ENCODE data around the gene ALKAL2. TPM values are rescaled to one million over a fixed set of nuclear protein-coding genes. Genes with fewer than 3 reads are reported as not detected.

ALKAL2 gene
- total RNA-seq, 1 donor from 2014 or later: 0.28 TPM

GRCh38 chr2:285531-285930 is 2.4 kb downstream of the ALKAL2 start:
- peaks cover 4% of the 10 kb centered on the region for H3K4me1 Mint-ChIP-seq
- no peaks in the 10 kb centered on the region for H3K9me3 Mint-ChIP-seq
- peaks cover 33% of the 10 kb centered on the region for H3K27me3 Mint-ChIP-seq
- H3K36me3 Mint-ChIP-seq (ENCODE audit: low read depth): peaks cover 18% of the 10 kb centered on the region
- H3K27ac Mint-ChIP-seq: no peak overlapping the region
- no peak overlapping the region for H3K4me3 Mint-ChIP-seq
- intact Hi-C loops (cut with micrococcal nuclease): no loop called here
- no peak for DNase-seq

- Mint-ChIP-seq H3K4me3 (no peak overlapping the region), H3K27ac (no peak overlapping the region)
Observed at GRCh38 chr2:284896-285492, 2.9 kb downstream of the ALKAL2 start.

GRCh38 chr2:283996-284794 is 3.7 kb downstream of the ALKAL2 start:
- no peaks in the 10 kb centered on the region for H3K9me3 Mint-ChIP-seq
- no peak overlapping the region for H3K27ac Mint-ChIP-seq
- peaks cover 28% of the 10 kb centered on the region for H3K36me3 Mint-ChIP-seq (ENCODE audit: low read depth)
- no peaks in the 10 kb centered on the region for H3K4me1 Mint-ChIP-seq
- H3K4me3 Mint-ChIP-seq: no peak overlapping the region
- peaks cover 23% of the 10 kb centered on the region for H3K27me3 Mint-ChIP-seq
- DNase-seq: no peak
- intact Hi-C loops (cut with micrococcal nuclease): no loop called here

More at GRCh38 chr2:284896-285492, 2.9 kb downstream of the ALKAL2 start:
- intact Hi-C loops (cut with micrococcal nuclease): no loop called here
- peak; percentile 41 for DNase-seq
- peaks cover 29% of the 10 kb centered on the region for H3K27me3 Mint-ChIP-seq
- peaks cover 22% of the 10 kb centered on the region for H3K36me3 Mint-ChIP-seq (ENCODE audit: low read depth)
- no peaks in the 10 kb centered on the region for H3K9me3 Mint-ChIP-seq
- H3K4me1 Mint-ChIP-seq: peaks cover 2% of the 10 kb centered on the region

GRCh38 chr2:282371-283263 is 5.3 kb downstream of the ALKAL2 start:
- Mint-ChIP-seq H3K27ac (no peak overlapping the region), H3K36me3 (ENCODE audit: low read depth) (peaks cover 36% of the 10 kb centered on the region), H3K4me3 (no peak overlapping the region), H3K27me3 (peaks cover 21% of the 10 kb centered on the region), H3K4me1 (no peaks in the 10 kb centered on the region), H3K9me3 (no peaks in the 10 kb centered on the region)
- intact Hi-C loops (cut with micrococcal nuclease): no loop called here
- peak; percentile 44 for DNase-seq

GRCh38 chr2:281381-281780 is 6.5 kb downstream of the ALKAL2 start:
- Mint-ChIP-seq H3K4me1 (no peaks in the 10 kb centered on the region), H3K9me3 (no peaks in the 10 kb centered on the region), H3K4me3 (no peak overlapping the region), H3K36me3 (ENCODE audit: low read depth) (peaks cover 47% of the 10 kb centered on the region), H3K27ac (no peak overlapping the region), H3K27me3 (peaks cover 14% of the 10 kb centered on the region)
- intact Hi-C loops (cut with micrococcal nuclease): no loop called here
- peak; percentile 32 for DNase-seq

GRCh38 chr2:280650-281110 is 7.2 kb downstream of the ALKAL2 start:
- no peak overlapping the region for H3K4me3 Mint-ChIP-seq
- H3K36me3 Mint-ChIP-seq (ENCODE audit: low read depth): peaks cover 53% of the 10 kb centered on the region
- no peaks in the 10 kb centered on the region for H3K9me3 Mint-ChIP-seq
- DNase-seq: peak; percentile 48
- no peak overlapping the region for H3K27ac Mint-ChIP-seq
- intact Hi-C loops (cut with micrococcal nuclease): no loop called here
- peaks cover 7% of the 10 kb centered on the region for H3K27me3 Mint-ChIP-seq
- H3K4me1 Mint-ChIP-seq: no peaks in the 10 kb centered on the region

GRCh38 chr2:279956-280649 is 7.8 kb downstream of the ALKAL2 start:
- DNase-seq: no peak
- H3K27me3 Mint-ChIP-seq: peaks cover 3% of the 10 kb centered on the region
- no peaks in the 10 kb centered on the region for H3K9me3 Mint-ChIP-seq
- no peak overlapping the region for H3K4me3 Mint-ChIP-seq
- no peaks in the 10 kb centered on the region for H3K4me1 Mint-ChIP-seq
- intact Hi-C loops (cut with micrococcal nuclease): no loop called here
- no peak overlapping the region for H3K27ac Mint-ChIP-seq
- H3K36me3 Mint-ChIP-seq (ENCODE audit: low read depth): peaks cover 57% of the 10 kb centered on the region

GRCh38 chr2:279366-279765 is 8.5 kb downstream of the ALKAL2 start:
- H3K27ac Mint-ChIP-seq: no peak overlapping the region
- no peak overlapping the region for H3K4me3 Mint-ChIP-seq
- no peak for DNase-seq
- peaks cover 59% of the 10 kb centered on the region for H3K36me3 Mint-ChIP-seq (ENCODE audit: low read depth)
- H3K27me3 Mint-ChIP-seq: no peaks in the 10 kb centered on the region
- intact Hi-C loops (cut with micrococcal nuclease): no loop called here
- no peaks in the 10 kb centered on the region for H3K9me3 Mint-ChIP-seq
- no peaks in the 10 kb centered on the region for H3K4me1 Mint-ChIP-seq

- intact Hi-C loops (cut with micrococcal nuclease): no loop called here
- H3K27me3 Mint-ChIP-seq: no peaks in the 10 kb centered on the region
- H3K36me3 Mint-ChIP-seq (ENCODE audit: low read depth): peaks cover 59% of the 10 kb centered on the region
- no peak for DNase-seq
- H3K9me3 Mint-ChIP-seq: no peaks in the 10 kb centered on the region
- H3K4me1 Mint-ChIP-seq: no peaks in the 10 kb centered on the region
- no peak overlapping the region for H3K4me3 Mint-ChIP-seq
- no peak overlapping the region for H3K27ac Mint-ChIP-seq
Observed at GRCh38 chr2:278927-279320, 9.0 kb downstream of the ALKAL2 start.

- intact Hi-C loops (cut with micrococcal nuclease): no loop called here
- no peak for DNase-seq
- Mint-ChIP-seq H3K27ac (no peak overlapping the region), H3K4me1 (no peaks in the 10 kb centered on the region), H3K27me3 (no peaks in the 10 kb centered on the region), H3K9me3 (no peaks in the 10 kb centered on the region), H3K4me3 (no peak overlapping the region), H3K36me3 (ENCODE audit: low read depth) (peaks cover 57% of the 10 kb centered on the region)
Observed at GRCh38 chr2:278312-278926, 9.5 kb downstream of the ALKAL2 start.

- H3K27me3 Mint-ChIP-seq: no peaks in the 10 kb centered on the region
- intact Hi-C loops (cut with micrococcal nuclease): no loop called here
- no peak overlapping the region for H3K4me3 Mint-ChIP-seq
- no peak overlapping the region for H3K27ac Mint-ChIP-seq
- no peak for DNase-seq
- no peaks in the 10 kb centered on the region for H3K9me3 Mint-ChIP-seq
- peaks cover 57% of the 10 kb centered on the region for H3K36me3 Mint-ChIP-seq (ENCODE audit: low read depth)
- H3K4me1 Mint-ChIP-seq: peaks cover 9% of the 10 kb centered on the region
Observed at GRCh38 chr2:275466-275865, 12.4 kb downstream of the ALKAL2 start.

GRCh38 chr2:274503-274902 is 13.4 kb downstream of the ALKAL2 start:
- no peak overlapping the region for H3K4me3 Mint-ChIP-seq
- intact Hi-C loops (cut with micrococcal nuclease): no loop called here
- peaks cover 56% of the 10 kb centered on the region for H3K36me3 Mint-ChIP-seq (ENCODE audit: low read depth)
- peaks cover 15% of the 10 kb centered on the region for H3K4me1 Mint-ChIP-seq
- no peaks in the 10 kb centered on the region for H3K27me3 Mint-ChIP-seq
- no peaks in the 10 kb centered on the region for H3K9me3 Mint-ChIP-seq
- no peak overlapping the region for H3K27ac Mint-ChIP-seq
- DNase-seq: no peak

GRCh38 chr2:273333-273732 is 14.6 kb downstream of the ALKAL2 start:
- H3K4me3 Mint-ChIP-seq: no peak overlapping the region
- no peak overlapping the region for H3K27ac Mint-ChIP-seq
- peaks cover 50% of the 10 kb centered on the region for H3K36me3 Mint-ChIP-seq (ENCODE audit: low read depth)
- H3K27me3 Mint-ChIP-seq: no peaks in the 10 kb centered on the region
- no peak for DNase-seq
- no peaks in the 10 kb centered on the region for H3K9me3 Mint-ChIP-seq
- intact Hi-C loops (cut with micrococcal nuclease): no loop called here
- peaks cover 21% of the 10 kb centered on the region for H3K4me1 Mint-ChIP-seq
